T-helper 2 cell (primary cell): ENCODE measurements around the gene MTHFD2L.
A peak's percentile ranks its signal among the peaks of the same experiment; 100 is the strongest.
"Not testable (repeated sequence)": the region's sequence is repeated elsewhere in the genome, so short reads cannot be mapped to it uniquely, and the experiment has no call there.

Experiments used
- DNase-seq, 5 experiments: peaks; one replicate each; pipeline versions ENCODE4 v3.0.0 to v3.0.0-alpha.2; 2012 to 2022

Gene MTHFD2L

DNA sequence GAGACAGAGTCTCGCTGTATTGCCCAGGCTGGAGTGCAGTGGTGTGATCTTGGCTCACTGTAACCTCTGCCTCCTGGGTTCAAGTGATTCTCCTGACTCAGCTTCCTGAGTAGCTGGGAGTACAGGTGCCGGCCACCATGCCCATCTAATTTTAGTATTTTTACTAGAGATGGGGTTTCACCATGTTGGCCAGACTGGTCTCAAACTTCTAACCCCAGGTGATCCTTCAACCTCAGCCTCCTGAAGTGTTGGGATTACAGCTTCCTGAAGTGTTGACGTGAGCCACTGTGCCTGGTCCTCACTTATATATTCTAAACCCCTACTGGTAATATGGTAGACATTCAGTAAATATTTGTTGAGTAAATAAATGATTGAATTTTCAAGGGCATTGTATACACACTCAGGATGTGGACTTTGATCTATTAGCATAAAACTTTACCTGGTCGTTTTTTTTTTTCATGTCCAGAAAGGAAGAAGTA is 33.0 kb downstream of the MTHFD2L start:
- DNase-seq = no peak

DNA sequence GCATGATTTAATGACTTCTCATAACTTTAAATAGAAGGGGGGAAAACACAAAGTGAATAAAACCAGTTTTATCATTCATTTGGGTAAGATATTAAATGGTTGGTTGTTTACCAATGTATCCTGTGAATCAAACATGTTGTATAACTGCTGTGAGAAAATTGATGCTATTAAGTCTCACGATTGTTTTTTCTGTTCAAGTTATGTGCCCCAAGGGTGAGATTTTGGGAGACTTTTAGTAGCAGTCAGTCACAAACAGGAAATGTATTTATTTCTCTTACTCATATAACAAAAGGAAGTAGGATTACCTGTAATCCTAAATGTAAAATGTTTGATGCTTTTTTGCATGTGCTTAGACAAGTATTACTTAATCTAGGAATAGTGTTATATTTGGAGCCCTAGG is 39.2 kb downstream of the MTHFD2L start:
- DNase-seq = no peak

DNA sequence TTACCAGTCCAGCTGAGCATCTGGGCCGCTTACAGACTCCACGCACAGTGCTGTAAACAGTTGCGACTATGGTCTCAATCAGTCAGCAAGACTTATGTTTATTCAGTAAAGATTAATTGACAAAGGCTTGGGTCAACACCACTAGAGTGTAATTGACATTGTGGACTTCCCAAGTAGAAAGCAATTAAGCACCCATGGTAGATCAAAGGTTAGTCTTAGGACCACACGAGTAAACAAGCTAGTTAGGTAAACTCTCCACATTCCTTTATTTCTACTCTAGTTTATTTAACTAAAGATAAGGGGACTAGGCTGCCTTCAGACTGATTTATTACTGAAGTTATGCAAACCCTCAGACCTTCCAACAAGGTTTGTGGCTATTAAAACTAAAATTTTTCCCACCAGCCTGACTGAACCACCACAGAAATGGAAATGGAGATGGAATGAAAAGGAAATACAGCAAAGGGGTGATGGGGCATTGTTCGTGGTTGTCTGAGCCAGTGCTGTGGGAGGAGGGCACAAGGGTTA is 44.2 kb downstream of the MTHFD2L start:
- no peak for DNase-seq

DNA sequence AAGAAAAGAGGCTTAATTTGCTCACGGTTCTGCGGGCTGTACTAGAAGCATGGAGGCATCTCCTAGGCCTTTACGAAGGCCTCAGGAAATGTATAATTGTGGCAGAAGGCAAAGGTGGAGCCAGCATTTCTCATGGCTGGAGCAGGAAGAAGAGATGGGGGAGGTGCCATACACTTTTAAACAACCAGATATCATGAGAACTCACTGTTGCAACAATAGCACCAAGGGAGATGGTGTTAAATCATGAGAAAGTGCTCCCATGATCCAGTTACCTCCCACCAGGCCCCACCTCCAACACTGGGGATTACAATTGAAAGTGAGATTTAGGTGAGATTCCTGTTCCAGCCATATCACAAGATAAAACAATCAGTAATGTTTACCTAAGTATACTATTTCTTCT is 45.5 kb downstream of the MTHFD2L start:
- DNase-seq = no peak

DNA sequence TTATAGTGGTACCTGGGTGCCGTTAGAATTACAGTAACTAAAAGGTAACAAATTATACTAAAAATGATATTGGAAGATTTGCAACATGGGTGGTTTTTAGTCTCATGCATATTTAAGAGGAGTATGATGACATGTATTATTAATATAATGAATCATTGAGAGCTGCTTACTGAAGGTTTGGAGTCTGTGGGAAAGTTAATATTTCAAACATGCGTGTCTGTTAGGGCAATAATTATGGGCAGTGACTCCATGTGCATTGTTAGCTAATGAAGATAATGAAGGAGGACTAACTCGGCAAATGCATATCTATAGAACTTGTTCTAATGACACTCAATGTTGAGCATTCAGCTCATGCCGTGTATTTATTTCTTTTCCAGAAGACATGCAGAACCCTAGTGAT is 47.1 kb downstream of the MTHFD2L start:
- DNase-seq = no peak

DNA sequence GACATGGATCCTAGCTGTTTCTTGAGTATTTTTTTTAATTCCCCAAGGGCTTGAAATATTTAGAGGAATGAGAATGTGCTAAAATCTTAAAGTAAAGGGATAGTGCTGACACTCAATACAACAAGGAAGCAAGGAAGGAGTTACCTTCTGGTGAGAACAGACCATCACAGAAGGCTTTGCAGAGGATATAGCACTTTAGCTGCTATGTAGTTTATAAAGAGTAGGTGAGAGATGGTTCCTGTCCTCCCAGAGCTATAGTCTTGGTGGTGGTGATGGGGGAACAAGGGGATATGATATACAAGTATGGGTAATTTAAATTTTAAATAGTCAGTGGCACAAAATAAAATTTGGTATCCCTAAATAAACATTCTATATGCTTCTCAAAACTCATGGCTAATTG is 47.6 kb downstream of the MTHFD2L start:
- no peak for DNase-seq

DNA sequence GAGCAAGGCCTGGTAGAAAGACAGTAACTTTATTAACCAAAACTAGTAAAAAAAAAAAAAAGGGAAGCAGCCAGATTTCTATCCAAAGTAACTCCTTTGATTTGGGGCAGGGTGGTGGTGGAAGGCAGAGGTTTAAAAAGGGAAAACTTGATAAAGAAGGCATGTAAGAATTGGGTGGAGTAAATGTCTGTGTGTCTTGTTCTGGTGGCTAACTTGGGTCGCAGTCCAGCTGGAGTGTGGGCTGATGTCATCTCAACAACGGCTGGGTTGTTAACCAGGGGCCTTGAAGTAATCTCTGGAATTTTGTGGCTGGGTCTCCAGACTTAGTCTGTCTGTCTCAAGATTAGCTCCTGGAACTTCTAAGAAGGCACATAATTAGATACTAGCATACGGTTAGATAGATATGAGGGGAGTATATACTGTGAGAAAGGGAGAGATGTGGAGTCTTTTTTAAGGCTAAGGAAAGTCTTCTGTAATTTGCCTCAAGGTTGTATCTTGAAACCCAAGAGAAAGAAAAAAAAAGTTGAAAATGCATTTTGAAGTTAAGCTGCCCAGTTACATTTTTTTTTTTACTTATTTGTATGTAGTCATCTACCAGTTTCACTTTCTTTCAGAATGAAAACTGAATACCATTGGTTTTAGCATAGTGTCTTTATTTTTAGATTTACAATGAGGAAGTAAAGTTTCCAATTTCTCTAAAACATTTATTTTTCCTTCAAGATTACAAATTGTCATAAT is 48.3 kb downstream of the MTHFD2L start:
- no peak for DNase-seq

DNA sequence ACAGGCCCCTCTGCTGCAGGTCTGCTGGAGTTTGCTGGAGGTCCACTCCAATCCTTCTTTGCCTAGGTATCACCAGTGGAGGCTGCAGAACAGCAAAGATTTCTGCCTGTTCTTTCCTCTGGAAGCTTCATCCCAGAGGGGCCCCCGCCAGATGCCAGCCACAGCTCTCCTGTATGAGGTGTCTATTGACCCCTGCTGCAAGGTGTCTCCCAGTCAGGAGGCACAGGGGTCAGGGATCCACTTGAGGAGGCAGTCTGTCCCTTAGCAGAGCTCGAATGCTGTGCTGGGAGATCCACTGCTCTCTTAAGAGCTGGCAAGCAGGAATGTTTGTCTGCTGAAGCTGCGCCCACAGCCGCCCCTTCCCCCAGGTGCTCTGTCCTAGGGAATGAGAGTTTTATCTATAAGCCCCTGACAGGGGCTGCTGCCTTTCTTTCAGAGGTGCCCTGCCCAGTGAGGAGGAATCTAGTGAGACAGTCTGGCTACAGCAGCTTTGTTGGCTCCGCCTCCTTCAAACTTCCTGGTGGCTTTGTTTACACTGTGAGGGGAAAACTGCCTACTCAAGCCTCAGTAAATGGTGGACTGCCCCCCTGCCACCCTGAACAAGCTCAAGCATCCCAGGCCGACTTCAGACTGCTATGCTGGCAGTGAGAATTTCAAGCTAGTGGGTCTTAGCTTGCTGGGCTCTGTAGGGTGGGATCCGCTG is 56.7 kb downstream of the MTHFD2L start:
- not testable (repeated sequence) for DNase-seq

DNA sequence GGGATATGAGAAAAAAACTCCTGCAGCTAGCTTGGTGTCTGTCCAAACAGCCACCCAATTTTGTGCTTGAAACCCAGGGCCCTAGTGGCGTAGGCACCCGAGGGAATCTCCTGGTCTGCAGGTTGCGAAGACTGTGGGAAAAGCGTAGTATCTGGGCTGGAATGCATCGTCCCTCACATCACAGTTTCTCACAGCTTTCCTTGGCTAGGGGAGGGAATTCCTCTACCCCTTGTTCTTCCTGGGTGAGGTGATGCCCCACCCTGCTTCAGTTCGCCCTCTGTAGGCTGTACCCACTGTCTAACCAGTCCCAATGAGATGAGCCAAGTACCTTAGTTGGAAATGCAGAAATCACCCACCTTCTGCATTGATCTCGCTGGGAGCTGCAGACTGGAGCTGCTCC is 57.3 kb downstream of the MTHFD2L start:
- DNase-seq = not testable (repeated sequence)

DNA sequence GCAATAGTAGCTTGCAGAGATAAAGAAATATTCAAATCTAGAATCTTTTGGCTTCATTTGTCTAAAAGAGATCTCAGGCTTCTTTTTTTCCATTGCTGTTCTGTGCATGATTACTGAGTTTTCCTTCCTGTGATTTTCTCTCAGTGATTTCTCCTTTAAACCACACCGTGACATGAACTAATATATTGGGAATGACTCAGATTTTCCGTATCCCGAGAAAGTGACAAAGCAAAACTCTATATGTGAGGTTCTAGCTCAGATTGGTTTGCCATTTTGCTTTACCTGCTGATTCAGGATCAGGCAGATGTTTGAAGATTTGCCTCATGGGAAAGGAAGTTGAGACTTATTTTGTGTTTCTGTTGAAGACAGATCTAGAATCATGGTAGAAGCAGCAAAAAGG is 59.4 kb downstream of the MTHFD2L start:
- no peak for DNase-seq

DNA sequence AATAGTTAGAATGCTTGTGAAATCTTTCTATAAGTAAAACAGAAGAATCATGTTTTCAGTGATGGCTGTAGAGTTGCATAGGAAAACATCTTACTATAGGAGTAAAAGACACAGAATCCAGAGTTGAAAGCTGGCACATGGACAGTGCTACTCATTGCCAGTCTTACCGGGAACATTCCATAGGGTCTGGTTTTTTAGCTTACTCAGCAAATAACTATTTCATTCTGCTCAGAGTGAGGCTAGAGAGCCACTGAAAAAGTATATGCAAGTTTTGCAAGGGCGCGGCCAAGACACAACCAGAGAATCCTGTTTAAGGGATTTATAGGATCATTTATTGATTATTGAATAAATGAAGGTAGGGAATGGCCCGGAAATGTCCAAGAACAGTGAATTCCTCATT is 60.3 kb downstream of the MTHFD2L start:
- DNase-seq = no peak

DNA sequence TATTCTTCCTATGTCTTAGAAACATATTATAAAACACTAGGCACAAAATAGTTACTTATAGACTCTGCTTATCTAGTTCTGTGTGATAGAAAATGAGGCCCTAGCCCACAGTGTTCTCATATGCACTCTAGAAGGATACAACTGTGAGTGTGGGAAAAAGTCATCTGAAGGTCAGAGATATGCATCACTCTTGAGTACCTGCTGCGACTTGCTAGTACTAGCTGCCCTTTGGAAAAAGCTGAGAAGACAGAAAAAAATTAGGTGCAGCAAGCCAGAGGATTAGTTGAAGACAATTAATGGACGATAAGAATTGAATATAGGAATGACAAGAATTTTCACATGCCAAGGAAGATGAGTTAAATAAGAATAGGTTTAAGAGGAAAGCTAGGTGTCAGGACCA is 61.3 kb downstream of the MTHFD2L start:
- no peak for DNase-seq

DNA sequence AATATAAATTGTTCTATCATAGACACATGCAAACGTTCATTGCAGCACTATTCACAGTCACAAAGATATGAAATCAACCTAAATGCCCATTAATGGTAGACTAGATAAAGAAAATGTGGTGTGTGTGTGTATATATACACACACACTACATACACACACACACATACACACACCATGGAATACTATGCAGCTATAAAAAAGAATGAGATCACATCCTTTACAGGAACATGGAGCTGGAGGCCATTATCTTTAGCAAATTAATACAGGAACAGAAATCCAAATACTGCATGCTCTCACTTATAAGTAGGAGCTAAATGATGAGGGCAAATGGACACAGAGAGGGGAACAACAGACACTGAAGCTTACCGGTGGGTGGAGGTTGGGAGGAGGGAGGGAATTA is 65.2 kb downstream of the MTHFD2L start:
- DNase-seq = no peak

DNA sequence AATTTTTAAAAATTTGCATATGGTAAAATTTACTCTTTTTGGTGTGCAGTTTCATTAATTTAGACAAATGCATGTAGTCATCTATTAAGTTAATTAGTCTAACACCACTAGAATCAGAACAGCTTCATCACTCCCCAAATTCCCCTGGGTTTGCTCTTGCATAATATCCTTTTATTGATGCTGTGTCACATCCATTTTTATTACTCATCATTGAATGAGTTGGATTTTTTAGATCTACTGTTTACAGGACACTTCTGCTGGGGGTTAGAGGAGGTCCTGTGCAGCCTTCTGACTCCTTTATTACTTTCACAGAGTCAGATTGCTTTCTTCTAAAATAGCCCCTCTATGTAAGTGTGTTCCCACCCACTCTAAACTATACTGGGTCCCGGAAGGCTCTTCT is 65.9 kb downstream of the MTHFD2L start:
- no peak for DNase-seq

DNA sequence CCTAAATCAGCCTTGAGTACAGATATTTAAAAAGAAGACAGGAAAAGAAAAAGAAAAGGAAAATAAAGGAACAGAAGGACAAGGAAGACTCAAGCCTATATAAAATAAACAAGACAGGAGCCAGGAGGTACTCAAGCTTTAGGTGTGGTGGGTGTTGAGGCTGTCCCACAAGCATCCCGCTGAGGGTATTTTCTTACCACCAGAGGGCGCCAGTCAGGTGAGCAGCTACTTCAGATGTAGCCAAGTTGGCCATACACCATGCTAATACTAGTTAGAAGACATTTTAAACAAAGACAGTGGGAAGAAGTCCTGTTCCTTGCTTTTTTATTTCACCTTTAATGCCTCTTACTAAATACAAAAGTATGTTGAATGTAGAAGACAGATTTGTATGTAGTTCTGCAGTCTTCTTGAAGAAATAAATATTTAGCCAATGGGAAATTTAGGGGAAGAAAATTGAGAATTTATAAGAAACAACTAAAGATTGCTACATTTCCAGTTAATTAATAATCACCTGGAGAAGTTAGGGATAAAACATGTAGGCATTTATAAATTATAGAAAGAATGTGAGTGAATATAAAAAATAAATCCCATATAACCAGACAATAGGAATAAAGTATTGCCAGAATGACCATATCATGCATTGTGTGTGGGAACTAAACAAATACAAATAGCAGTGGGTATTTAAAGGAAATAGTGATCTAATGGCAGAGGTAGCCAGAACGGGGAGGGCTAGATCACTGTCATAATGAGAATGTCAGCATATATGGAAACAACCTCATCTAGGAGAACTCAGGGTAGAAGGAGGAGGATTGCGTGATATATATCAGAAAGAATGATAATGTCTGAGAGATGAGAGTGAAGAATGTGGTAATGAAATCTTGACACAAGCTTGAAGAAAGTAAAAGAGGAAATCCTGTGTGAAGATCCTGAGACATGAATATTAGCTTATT is 71.0 kb downstream of the MTHFD2L start:
- peak; percentile 9 to 78 (median 50) for DNase-seq

DNA sequence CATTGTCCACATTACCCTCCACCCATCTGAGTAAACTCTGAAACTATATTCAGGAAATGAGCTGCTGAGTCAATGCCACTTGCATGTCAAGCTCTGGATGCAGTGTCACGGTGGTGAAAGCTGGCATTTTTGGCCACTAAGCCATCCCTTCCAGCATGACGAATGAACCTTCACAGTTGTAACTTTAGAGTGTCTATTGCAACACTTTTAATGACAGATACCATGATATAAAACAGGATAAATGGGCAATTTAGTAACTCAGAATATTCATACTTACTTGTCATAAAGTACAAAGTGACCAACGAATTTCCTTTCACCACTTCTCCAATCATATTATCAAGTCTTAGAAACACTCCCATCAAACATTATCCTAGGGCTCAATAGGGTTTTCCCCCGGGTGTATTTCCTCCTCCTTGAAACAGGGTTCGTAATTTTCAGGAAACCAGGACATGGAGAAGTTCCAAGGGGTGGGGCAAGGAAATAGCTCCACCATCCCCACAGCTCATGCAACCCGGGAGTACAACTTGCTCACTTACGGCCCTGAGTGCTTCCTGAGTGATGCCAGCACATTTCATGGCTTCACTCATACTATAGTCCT is 73.1 kb downstream of the MTHFD2L start:
- DNase-seq = peak in 1 of 5 experiments; percentile 60

DNA sequence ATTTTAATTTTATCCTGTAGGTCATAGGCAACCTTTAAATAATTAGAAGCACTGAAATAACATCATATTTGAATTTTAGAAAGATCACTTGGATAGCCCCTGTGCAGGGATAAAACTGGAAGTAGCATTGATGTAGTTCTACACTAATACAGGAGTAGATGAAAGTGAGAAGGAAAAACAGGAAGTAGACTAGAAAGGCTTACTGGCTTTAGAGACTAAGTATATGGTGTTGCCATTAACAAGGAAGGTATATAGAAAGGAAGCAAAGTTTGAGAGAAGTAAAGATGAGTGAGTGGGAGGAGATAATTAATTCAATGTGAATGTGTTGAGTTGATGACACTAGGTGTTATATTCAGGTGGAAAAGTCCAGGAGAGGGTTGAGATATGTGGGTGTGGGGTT is 77.2 kb downstream of the MTHFD2L start:
- DNase-seq = no peak

DNA sequence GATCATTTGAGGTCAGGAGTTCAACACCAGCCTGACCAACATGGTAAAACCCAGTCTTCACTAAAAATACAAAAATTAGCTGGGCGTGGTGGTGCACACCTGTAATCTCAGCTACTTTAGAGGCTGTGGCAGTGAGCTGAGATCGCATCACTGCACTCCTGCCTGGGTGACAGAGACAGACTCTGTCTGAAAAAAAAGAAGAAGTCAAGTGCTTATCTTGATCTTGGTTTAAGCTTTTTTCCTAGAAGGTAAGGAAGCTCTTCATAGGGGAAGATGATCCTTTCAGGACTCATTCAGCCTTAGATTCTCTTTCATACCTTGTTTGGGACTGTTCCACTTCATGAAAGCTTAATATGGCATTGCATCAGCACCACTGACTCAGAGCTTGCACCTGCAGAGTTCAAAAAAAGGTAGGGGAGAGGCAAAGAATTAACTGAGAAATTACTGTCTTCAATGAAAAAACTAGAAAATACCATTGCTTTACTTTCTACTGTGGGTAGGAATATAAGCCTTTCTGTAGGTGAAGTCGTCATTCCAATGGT is 79.6 kb downstream of the MTHFD2L start:
- no peak for DNase-seq

DNA sequence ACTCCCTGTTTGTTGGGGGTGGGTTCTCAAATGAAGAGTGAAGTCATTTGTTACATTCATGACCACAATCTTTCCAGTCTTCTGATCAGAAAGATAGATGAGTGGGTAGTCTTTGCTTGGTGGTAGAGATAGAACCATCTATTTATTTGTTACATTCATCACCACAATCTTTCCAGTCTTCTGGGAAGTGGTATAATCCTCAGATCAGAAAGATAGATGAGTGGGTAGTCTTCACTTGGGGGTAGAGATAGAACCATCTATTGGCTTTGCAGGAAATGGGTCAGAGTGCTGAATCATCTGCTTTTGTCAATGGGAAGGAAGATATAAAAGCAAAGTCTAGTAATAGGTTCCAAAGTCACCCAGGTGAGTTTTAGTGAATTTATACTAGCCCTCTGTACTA is 86.1 kb downstream of the MTHFD2L start:
- DNase-seq = peak in 1 of 5 experiments; percentile 30

DNA sequence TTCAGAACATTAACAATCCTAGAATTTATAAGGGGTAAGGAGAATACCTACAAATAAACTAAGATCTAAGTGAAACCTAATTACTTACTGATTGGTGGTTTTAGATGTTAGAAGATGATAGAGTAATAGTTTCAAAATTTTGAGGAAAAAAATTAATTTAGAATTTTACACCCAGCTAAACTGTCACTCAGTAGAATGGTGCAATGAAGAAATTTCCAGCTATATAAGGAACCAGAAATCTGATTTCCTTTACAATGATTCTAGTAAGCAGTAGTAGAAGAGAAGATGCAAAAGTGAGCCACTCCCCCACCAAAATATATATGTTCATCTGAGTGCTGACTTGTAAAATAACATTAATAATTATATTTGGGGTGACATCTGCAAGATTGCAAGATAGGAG is 95.0 kb downstream of the MTHFD2L start:
- DNase-seq = no peak

DNA sequence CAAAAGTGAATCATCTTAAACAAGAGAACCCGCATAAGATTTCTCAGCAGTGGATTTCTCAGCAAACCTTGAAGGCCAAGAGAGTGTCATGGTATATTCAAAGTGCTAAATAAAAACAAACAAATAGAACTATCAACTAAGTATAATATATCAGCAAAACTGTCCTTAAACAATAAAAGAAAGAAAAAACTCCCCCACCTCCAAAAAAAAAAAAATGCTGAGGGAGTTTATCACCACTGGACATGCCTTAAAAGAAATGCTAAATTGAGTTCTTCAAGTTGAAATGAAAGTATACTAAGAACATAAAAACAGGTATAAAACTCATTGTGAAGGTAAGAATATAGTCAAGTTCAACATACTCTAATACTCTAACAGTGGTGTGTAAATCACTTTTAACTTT is 96.5 kb downstream of the MTHFD2L start:
- DNase-seq = no peak

DNA sequence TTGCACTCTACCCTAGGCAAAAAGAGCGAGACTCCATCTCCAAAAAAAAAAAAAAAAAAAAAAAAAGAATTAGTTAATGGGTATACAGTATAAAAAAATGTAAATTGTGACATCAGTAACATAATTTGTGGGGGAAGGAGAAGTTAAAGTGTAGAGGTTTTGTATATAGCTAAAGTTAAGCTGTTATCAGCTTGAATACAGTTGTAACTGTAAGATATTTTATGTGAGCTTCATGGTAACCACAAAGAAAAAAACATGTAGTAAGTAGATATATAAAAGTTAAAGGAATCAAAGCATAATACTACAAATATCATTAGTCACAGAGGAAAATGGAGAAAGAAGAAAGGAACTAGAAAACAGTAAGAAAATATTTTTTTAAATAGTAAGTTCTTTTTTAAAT is 97.2 kb downstream of the MTHFD2L start:
- no peak for DNase-seq
